Esophagus muscularis mucosa (tissue), 4 donors: ENCODE results near the gene ZCCHC4. TPM values are rescaled to one million over a fixed set of nuclear protein-coding genes. Genes with fewer than 3 reads are reported as not detected.

ENCODE experiments used
- DNase-seq: peaks from one replicate; pipeline ENCODE4 v3.0.0-alpha.2; 2017; ENCODE audit errors: extremely low spot score
- H3K27ac ChIP-seq, 4 donors: fragments of 200-600 bp; sonication (generic); replicated peaks in 1 of 4; 1 replicate in 3 of 4; 2 replicates in 1 of 4; pipeline ENCODE4 v1.5.1; 2016 to 2019; ENCODE audit warnings: mild to moderate bottlenecking in 1 of 4
- H3K27me3 ChIP-seq, 4 donors: fragments of 200-600 bp; sonication (generic); one replicate each; pipeline versions ENCODE4 v1.5.1 to v1.6.0; 2016 to 2019
- H3K36me3 ChIP-seq, 4 donors: fragments of 200-600 bp; sonication (generic); one replicate each; pipeline ENCODE4 v1.5.1; 2016 to 2019
- H3K4me1 ChIP-seq, 4 donors: fragments of 200-600 bp; sonication (generic); one replicate each; pipeline ENCODE4 v1.5.1; 2016 to 2019
- H3K4me3 ChIP-seq, 4 donors: fragments of 200-600 bp; sonication (generic); 1 replicate in 2 of 4; 2 replicates in 2 of 4; pipeline ENCODE4 v1.5.1; 2016 to 2019; ENCODE audit warnings: mild to moderate bottlenecking in 4 of 4, moderate library complexity in 1 of 4
- H3K9me3 ChIP-seq, 4 donors: fragments of 200-600 bp; sonication (generic); 1 replicate in 3 of 4; 2 replicates in 1 of 4; pipeline ENCODE4 v1.5.1; 2016 to 2019
- EP300 ChIP-seq: sonication (generic); formaldehyde crosslinking; IDR thresholded peaks from one replicate; pipeline ENCODE4 v1.6.1; 2017; ENCODE audit warnings: antibody characterized with exemption
- POLR2A ChIP-seq: fragments of 450-650 bp; IDR thresholded peaks from one replicate; pipeline ENCODE4 v1.6.1; 2017; ENCODE audit warnings: antibody characterized with exemption, moderate library complexity, mild to moderate bottlenecking, low read depth
- POLR2AphosphoS5 ChIP-seq, 2 donors: sonication (generic); formaldehyde crosslinking; IDR thresholded peaks; one replicate each; pipeline ENCODE4 v1.6.1; 2017; ENCODE audit warnings: antibody characterized with exemption in 2 of 2
- WGBS: methylation state at CpG from one replicate; pipeline ENCODE4 v1.1.5; 2018; 5-methylcytosine and 5-hydroxymethylcytosine counted together
- intact Hi-C: fragments of 100-400 bp; cut with DNase I; formaldehyde crosslinking; loops from one replicate; pipeline ENCODE4 v1.15.1; 2023
- total RNA-seq, 4 donors: library from RNA; depleted of rRNA; stranded (reverse); fragments of >200 nt; gene quantifications; one replicate each; pipeline versions ENCODE4 v1.1.0 to v1.2.1, GENCODE V29; 2016
- TF ChIP-seq, protein P1 (sequence below), 3 experiments: fragments of 200-600 bp in 2 of 3; fragments of 450-650 bp in 1 of 3; sonication (generic) in 2 of 3; IDR thresholded peaks; one replicate each; pipeline ENCODE4 v1.5.1; 2017 to 2019; ENCODE audit warnings: antibody characterized with exemption in 3 of 3, mild to moderate bottlenecking in 2 of 3, moderate library complexity in 1 of 3

ZCCHC4 gene
- total RNA-seq, 4 donors from 2014 or later = 8.6 to 16.2 (median 11.4) TPM

DNA sequence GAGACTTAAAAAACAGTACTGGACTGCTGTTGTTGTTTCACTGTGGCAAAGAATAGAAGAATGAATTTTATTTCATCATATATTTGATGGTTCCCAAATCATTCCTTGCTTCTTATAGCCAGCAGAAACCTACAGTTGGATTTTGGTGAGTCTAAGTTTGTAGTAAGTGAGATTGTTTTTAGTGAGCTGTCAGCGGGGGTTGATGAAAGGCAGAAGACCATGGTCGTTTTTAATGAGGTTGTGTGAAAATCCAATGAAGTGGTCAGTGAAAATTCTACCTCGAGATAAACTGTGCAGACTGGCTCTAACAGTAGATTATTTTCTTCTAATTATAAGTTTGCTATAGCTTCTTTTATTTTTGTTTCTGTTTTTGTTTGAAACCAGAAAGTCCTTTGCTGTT is 100.7 kb downstream of the ZCCHC4 start:
- WGBS = 48% methylated on average over 3 of the region's 3 CpGs
- DNase-seq = no peak
- Histone ChIP-seq H3K36me3 (peaks cover 54 to 100% (median 78%) of the 10 kb centered on the region in 4 donors), H3K27me3 (no peaks in the 10 kb centered on the region), H3K27ac (no peak overlapping the region), H3K4me1 (no peaks in the 10 kb centered on the region), H3K4me3 (no peak overlapping the region), H3K9me3 (no peaks in the 10 kb centered on the region)
- TF ChIP-seq EP300 (no peak), POLR2AphosphoS5 (IDR thresholded peaks at IDR 0.05) (no peak), POLR2A (no peak)
- TF ChIP-seq, protein P1, sequence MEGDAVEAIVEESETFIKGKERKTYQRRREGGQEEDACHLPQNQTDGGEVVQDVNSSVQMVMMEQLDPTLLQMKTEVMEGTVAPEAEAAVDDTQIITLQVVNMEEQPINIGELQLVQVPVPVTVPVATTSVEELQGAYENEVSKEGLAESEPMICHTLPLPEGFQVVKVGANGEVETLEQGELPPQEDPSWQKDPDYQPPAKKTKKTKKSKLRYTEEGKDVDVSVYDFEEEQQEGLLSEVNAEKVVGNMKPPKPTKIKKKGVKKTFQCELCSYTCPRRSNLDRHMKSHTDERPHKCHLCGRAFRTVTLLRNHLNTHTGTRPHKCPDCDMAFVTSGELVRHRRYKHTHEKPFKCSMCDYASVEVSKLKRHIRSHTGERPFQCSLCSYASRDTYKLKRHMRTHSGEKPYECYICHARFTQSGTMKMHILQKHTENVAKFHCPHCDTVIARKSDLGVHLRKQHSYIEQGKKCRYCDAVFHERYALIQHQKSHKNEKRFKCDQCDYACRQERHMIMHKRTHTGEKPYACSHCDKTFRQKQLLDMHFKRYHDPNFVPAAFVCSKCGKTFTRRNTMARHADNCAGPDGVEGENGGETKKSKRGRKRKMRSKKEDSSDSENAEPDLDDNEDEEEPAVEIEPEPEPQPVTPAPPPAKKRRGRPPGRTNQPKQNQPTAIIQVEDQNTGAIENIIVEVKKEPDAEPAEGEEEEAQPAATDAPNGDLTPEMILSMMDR (IDR thresholded peaks at IDR 0.05) = no peak
- intact Hi-C loops = no loop called here

DNA sequence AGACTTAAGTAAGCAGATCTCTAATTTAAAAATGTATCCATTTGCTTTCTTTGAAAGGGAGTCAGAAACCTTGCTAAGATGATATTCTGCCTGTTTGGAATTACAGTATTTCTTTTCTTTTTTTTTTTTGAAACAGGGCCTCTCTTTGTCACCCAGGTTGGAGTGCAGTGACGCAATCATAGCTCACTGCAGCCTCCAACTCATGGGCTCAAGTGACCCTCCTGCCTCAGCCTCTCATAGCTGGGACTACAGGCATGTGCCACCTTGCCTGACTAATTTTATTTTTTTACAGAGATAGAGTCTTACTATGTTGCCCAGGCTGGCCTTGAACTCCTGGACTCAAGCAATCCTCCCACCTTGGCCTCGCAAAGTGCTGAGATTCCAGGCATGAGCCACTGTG is 104.4 kb downstream of the ZCCHC4 start:
- H3K4me1 ChIP-seq = no peaks in the 10 kb centered on the region

More for the DNA sequence above, 104.4 kb downstream of the ZCCHC4 start:
- Histone ChIP-seq H3K36me3 (peaks cover 25 to 84% (median 57%) of the 10 kb centered on the region in 4 donors), H3K27me3 (no peaks in the 10 kb centered on the region), H3K27ac (no peak overlapping the region), H3K9me3 (no peaks in the 10 kb centered on the region), H3K4me3 (no peak overlapping the region)
- 100% methylated on average over 2 of the region's 2 CpGs for WGBS
- DNase-seq = no peak
- TF ChIP-seq POLR2A (no peak), EP300 (no peak), POLR2AphosphoS5 (IDR thresholded peaks at IDR 0.05) (no peak)
- TF ChIP-seq, protein P1 (IDR thresholded peaks at IDR 0.05) = no peak
- intact Hi-C loops = no loop called here

Other genes starting within 250 kb of the ZCCHC4 start
- 1 to 10 TPM; 3.8 to 6.2 (median 4.0) TPM for gene SEPSECS, start 152.3 kb upstream of the ZCCHC4 start, total RNA-seq
- 10 to 100 TPM in 3 of 4 donors, 1 to 10 TPM in 1; 9.0 to 16.2 (median 12.9) TPM for gene PI4K2B, start 78.7 kb upstream of the ZCCHC4 start, total RNA-seq
- gene ANAPC4, start 64.5 kb downstream of the ZCCHC4 start, total RNA-seq = 10 to 100 TPM; 17.2 to 25.3 (median 19.0) TPM